Measurements from ENCODE around the gene MLXIPL. TPM values are rescaled to one million over a fixed set of nuclear protein-coding genes. Genes with fewer than 3 reads are reported as not detected.

MLXIPL gene
- total RNA-seq, 1 experiment from 2014 or later: 6.1 TPM

GRCh38 chr7:73593207-73594045 lies 30.9 kb downstream of the MLXIPL start:
- Mint-ChIP-seq H3K36me3 (ENCODE audit: insufficient read depth in 1 of 3, low read depth in 3 of 3) (peaks cover 0 to 4% (median 0%) of the 10 kb centered on the region in 3 experiments; a peak in 3 of 7 replicates), H3K27me3 (ENCODE audit: low read depth) (peaks cover 38% of the 10 kb centered on the region), H3K4me3 (no peak overlapping the region), H3K4me1 (peaks cover 2 to 22% of the 10 kb centered on the region in 2 experiments; a peak in 2 of 4 replicates), H3K27ac (no peak overlapping the region; a peak in 1 of 7 replicates), H3K9me3 (no peaks in the 10 kb centered on the region)
- Histone ChIP-seq H2AK5ac (ENCODE audit: insufficient read length, low read length) (no peak overlapping the region), H3K9me3 (ENCODE audit: control insufficient read depth, low read depth, low read length) (no peaks in the 10 kb centered on the region), H4K91ac (ENCODE audit: insufficient read length, low read depth, low read length) (no peak overlapping the region), H3K14ac (ENCODE audit: insufficient read depth, low read length) (no peak overlapping the region), H3T11ph (ENCODE audit: low read length) (no peak overlapping the region), H2BK20ac (ENCODE audit: low read depth, low read length, poor library complexity, severe bottlenecking) (no peak overlapping the region), H2BK12ac (ENCODE audit: insufficient read length, low read depth, low read length) (no peak overlapping the region), H3K27ac (ENCODE audit: insufficient read length, low read depth, low read length) (no peak overlapping the region), H3K4me1 (ENCODE audit: insufficient read depth, low read length) (no peaks in the 10 kb centered on the region; the same call in 1 of the 2 replicates), H4K20me1 (ENCODE audit: control insufficient read depth, insufficient read depth, insufficient read length) (no peaks in the 10 kb centered on the region), H2BK15ac (ENCODE audit: low read depth, low read length) (no peak overlapping the region), H3K9ac (ENCODE audit: extremely low read depth, insufficient read length, low read length) (no peak overlapping the region), H3K23me2 (ENCODE audit: insufficient read length, low read depth, low read length, poor library complexity, severe bottlenecking) (no peaks in the 10 kb centered on the region), H4K5ac (ENCODE audit: insufficient read length, low read depth, low read length) (no peak overlapping the region), H3K56ac (ENCODE audit: insufficient read length, low read depth, low read length) (no peak overlapping the region), H4K8ac (replicated peaks; ENCODE audit: insufficient read length, low read depth, low read length) (no peak overlapping the region), H2BK5ac (ENCODE audit: insufficient read length, low read length) (no peak overlapping the region), H3K27me3 (ENCODE audit: insufficient read depth, low read length) (no peaks in the 10 kb centered on the region; the same call in 1 of the 2 replicates), H2BK120ac (ENCODE audit: low read depth, low read length, poor library complexity, severe bottlenecking) (no peak overlapping the region), H2AFZ (ENCODE audit: low read length) (no peak overlapping the region), H3K4me2 (ENCODE audit: insufficient read depth, insufficient read length, low read length) (no peak overlapping the region), H3K18ac (ENCODE audit: insufficient read length, low read depth, low read length) (no peak overlapping the region), H3K23ac (ENCODE audit: insufficient read length, low read depth, low read length) (no peak overlapping the region), H3K79me2 (ENCODE audit: insufficient read depth, low read length) (no peaks in the 10 kb centered on the region), H3K79me1 (ENCODE audit: insufficient read depth, low read depth, low read length, poor library complexity, severe bottlenecking) (no peaks in the 10 kb centered on the region), H3K4ac (ENCODE audit: low read depth, low read length) (no peak overlapping the region)
- no peak for DNase-seq
- WGBS (ENCODE audit: extremely low coverage, insufficient read length, low lambda C conversion rate): no CpG with 5 or more reads among the region's 14 CpGs
- no peak for TF ChIP-seq CTCF (conservative IDR thresholded peaks at IDR 0.05)

Measured in H9 (cell line).